OCI-LY3 (cell line): ENCODE results near the gene EHF.

ENCODE experiments used
- CTCF ChIP-seq: fragments of 200-600, 300-600 bp; sonication (generic); IDR thresholded peaks from 2 replicates; pipeline ENCODE4 v1.5.1; 2014; ENCODE audit warnings: antibody characterized with exemption, low read length, low read depth
- EZH2phosphoT487 ChIP-seq: fragments of 200-600 bp; shearing (Covaris generic); IDR thresholded peaks from 2 replicates; pipeline ENCODE4 v1.6.1; 2018; ENCODE audit warnings: antibody characterized with exemption, mixed run types, low read depth

GRCh38 chr11:34613015-34613414 is 7.9 kb upstream of the EHF start:
- TF ChIP-seq CTCF (no peak), EZH2phosphoT487 (no peak)
